HG03175 (cell line): ENCODE results near the gene CERS1.

ENCODE experiments used
- ATAC-seq: cut with Tn5 transposase; IDR thresholded peaks from one replicate; pipeline ENCODE4 v1.9.1; 2021; ENCODE audit warnings: mild to moderate bottlenecking, moderate library complexity; ENCODE audit not compliant: unreplicated experiment

CERS1 gene

DNA sequence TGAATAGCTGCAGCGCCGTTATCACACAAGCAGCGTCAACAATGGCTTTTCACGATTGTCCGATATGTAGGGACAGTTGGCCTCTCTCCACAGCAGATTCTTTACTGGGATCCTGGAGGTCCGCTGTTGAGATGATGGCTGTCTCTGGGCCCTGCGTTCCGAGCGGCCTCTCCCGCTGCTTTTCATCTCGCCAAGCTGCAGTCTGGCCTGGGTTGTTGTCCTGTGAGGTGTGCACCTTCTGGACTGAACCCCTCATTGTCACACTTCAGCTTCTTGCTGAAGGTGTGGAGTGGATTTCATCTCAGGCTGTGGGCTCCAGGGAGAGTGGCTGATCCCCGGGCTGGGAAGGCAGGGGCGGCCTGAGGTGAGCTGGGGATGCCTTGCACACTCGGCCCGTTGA, 54.6 kb downstream of the CERS1 start:
- no peak for ATAC-seq

DNA sequence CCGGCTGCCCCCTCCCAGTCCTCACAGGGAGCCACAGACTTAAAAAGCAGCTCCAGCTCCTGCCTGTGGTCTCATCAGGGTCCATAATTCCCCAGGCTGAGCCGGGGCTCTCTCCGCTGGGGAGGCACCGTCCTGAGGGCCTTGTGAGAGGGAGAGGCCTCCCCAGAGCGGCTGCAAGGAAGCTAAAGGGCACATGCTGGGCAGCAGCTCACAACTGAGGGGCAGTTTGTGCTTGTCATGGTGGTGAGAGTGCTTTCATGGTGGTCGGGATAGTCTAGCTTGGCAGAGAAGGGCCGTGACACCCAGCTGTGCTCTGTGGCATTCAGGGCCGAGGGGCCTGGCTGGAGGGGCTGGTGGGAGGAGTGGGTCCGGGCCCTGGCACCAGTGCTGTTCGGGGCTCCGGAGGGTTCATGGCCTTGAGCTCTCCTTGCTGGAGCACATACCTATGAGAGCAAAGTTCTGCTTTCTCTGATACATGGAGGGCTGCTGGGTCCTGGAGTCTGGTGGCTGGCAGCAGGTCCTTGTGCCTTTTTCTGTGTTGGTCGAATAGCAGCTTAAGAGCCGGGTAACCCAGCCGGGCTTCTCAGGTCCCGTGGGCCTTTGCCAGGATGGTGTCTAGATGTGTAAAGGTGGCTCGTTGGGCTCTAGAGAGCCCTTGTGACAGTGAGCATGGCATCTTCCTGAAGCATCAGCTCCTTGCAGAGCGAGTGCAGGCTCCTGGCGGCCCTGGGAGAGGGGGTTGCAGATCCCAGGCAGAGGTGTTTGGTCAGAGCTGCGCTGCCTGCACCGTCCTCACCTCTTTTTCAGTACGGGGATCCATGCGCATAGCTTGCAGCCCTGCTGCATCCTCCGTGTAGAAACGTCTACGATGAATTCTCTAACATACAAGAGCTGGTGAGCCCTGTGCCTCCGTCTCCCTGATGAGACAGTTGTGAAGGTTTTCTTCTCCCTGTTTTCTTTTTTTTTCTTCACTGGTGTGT, 55.4 kb downstream of the CERS1 start:
- ATAC-seq, result no peak

DNA sequence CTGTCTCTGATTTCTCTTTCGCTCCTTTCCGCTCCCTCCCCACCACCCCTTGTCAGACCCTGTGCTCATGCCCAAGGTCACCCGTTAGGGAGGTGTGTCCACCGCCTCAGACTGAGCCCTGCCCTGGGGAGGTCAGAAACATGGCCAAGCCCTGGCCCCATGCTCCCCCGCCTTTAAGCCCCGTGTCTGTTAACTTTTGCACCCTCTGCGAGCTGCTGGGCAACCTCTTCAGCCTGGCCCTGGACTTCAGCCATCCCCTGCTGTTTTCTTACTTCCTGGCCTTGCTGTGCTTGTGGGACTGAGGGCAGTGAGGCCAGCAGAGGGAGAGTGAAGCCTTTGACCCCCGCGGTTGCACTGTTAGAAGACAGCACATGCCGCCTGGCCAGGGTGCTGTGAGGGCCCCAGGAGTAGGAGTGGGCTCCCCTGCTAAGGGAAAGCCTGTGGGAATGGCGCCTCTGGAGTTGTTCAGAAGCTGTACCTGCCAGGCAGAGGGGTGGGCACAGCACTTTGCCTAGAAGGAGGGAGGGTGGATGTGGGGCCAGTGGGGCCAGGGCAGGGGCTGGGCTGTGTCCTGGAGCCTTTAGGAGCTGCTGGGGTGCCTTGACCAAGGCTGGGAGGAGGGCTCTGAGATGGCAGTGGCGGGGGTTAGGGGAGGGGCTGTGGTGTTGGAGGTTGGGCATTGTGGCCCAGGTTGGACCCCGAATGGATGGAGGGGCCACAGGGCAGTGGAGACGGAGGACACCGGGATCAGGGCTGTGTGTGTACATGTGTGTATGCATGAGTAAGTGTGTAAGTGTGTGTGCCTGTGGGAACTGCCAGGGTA, 56.3 kb downstream of the CERS1 start:
- no peak for ATAC-seq

DNA sequence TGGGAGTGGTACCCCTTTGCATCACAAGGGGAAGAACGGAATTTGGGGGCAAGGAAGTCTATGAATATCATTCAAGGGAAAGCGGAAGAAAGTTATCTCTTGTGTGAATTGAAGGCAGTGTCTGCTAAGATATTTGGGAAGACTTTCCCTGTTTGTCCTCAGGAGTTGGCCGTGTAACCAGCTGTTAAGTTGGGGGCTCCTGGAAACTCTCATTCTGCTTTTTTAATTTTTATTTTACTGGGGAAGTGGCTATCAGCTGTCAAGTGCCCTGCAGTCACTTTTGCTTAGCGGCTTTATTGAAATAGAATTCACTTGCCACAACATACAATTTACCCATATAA, 61.3 kb downstream of the CERS1 start:
- ATAC-seq, result no peak

DNA sequence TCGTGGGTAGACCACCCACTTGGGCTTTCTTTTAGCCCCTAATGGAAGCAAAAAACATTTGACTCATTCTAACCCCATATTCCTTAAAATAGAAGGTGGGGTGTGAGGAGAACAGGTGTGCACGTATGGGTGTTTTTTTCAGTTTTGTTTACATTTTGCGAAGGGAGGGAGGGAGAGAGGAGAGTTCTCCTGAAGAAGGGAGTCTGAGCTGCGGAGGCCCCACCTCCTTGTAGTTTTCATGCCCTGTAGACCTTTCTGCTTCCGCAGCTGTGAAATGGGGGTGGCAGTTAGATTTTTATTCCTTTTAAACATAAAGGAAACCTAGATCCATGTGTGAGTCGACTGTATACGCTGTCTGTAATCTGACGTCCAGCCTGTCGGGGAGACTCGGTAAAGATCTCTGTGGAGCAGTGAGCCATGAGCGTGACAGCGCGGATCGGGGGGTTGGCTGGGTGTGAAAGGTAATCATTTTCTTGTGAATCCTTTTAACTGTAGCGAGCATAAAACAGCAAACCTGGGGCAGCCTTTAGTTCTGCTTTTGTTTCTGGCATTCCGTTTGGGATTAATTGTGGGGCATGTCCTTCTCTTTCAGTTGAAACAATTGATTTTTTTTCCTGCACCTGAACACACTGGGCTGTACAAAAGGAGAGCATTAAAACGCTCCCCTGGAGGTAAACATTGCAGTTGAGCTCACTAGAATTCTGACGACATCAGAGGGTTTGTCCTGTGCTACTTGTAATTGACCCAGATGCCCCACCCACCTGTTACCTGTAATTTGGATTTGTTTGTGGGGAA, 61.9 kb downstream of the CERS1 start:
- no peak for ATAC-seq

DNA sequence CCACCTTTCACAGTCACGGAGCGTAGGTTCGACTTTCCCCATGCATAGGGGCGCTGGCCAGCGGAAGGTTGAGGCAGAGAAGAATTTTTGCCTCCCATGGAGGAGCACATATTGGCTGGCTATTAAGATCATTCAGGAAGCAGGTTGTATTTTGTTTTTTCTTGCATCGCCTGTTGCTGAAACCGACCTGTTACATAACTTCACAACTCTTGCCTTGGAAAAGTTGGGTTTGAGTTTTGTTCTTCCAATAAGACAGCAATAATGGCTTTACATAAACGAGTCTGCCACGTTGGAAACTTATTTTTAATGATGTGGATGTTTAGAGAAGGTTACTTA, 62.8 kb downstream of the CERS1 start:
- no peak for ATAC-seq

DNA sequence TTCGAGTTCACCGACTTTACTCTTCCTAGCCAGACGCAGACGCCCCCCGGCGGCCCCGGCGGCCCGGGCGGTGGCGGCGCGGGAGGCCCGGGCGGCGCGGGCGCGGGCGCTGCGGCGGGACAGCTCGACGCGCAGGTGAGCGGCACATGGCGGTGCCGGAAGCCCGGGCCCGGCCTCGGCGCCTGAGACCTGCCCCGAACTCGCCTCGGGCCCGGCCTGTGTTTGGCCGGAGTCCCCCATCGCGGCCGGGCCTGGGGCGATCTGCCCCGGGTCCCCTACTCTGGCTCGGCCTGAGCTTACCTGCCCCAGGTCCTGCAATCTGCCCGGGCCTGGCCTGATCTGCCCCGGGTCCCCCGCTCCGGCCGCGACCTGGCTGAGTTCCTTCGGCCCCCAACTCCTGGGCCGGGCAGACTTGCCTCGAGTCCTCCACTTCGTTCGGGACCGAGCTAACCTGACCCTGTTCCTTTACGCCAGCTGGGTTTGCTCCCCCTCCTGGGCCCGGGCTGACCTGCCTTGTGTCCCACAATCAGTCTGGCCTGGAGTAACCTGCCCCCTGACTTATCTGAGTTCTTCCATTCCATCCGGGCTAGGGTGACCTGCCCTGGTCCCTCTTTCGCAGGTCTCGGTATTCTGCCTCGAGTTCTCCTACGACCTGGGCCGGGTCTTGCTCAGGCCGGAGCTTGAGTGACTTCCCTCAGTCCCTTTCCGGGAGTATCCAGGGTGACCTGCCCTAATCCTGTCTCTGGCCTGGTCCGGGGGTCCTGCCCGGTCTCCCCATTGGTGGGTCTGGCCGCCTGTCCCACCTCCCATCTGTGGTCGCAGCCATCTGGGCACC, 63.4 kb downstream of the CERS1 start:
- peak; percentile 40 for ATAC-seq

DNA sequence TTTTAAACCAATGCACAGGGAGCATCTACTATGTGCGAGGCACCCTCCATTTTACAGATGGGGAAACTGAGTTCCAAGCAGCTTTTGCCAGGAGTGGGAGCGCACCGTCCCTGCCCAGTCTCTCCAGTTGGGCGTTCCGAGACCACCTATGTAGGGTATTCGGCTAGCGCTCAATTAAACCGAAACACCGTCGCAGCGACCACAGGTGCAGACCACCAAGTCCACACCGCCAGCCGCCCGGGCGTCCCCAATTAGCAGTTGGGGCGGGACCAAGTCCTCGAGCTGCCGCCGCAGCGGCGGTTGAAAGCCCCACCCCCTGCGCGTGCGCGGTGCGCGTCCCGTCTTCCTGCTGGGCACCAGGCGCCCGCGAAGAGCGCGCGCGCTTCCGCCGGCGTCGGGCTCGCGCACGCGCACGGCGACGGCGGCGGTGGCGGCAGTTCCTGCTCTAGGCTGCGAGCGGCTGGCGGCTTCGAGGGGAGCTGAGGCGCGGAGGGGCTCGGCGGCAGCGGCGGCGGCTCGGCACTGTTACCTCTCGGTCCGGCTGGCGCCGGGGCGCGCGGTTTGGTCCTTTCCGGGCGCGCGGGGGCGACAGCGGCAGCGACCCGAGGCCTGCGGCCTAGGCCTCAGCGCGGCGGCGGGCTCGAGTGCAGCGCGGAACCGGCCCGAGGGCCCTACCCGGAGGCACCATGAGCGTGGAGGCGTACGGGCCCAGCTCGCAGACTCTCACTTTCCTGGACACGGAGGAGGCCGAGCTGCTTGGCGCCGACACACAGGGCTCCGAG, 64.2 kb downstream of the CERS1 start, which contains the start of gene UPF1:
Gene UPF1 (plus strand): TSS at position 436 of the 782 bp plus-strand sequence. CDS start 251 bp downstream, at position 687.
- ATAC-seq, result peak; percentile 72

DNA sequence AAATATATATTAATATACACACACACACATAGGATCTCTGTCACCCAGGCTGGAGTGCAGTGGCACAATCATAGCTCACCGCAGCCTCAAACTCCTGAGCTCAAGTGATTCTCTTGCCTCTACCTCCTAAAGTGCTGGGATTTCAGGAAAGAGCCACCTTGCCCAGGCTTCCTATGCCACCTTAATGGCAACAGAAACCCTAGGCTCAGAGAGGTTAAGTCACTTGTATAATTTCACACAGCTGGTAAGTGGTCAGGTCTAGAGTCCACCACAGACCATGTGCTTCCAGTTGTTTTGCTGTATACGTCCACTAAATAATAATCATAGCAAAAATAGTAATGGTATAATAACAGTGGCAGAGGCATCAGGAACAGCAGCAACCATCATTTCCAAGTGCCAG, 65.5 kb downstream of the CERS1 start:
- ATAC-seq, result no peak

DNA sequence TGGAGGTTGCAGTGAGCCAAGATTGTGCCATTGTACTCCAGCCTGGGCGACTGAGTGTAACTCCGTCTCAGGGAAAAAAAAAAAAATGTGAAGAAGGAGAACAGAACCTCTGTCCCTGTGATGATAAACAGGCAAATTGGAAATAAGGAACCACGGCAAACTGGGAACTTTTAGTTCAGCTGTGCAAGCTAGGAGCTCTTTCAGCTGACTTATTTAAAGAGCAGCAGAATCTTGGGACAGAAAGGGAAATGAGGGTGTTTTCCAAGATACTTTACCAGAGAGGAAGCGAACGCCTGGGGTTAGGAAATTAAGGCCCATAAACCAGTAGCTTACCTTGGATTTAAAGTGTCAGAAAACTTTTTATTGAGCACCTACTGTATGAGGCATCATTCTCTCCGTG, 67.2 kb downstream of the CERS1 start:
- no peak for ATAC-seq
